Measurements from ENCODE around the gene ZFAND3. TPM values are rescaled to one million over a fixed set of nuclear protein-coding genes. Genes with fewer than 3 reads are reported as not detected.

Gene ZFAND3
- polyA plus RNA-seq, 2 of the 4 experiments (the other 2 are of a cell fraction): 12.0 to 50.0 TPM

DNA sequence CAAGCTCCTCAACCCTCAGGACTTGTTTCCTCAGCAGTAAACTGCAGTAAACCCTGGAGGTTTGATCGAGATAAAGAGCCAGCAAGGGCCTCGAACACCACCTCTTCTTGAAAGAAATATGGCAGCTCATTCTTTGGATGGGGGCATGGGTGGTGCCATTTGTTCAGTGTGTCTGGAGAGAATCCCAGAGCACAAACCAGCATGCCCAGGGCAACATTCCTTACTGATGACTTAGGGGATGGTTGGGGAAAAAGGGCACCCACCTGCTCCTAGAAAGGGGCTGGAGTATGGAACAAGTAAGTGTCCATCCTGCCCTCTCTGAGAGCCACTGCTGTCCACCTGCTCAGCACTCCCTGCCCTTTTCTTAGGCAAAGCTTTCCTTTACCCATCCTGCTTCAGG lies 31.3 kb upstream of the ZFAND3 start:
- 0 out of 3 replicates have a peak overlapping the region, but pooled peaks have one; percentile 19 for H3K4me2 ChIP-seq
- DNase-seq (ENCODE audit: low read depth in 1 of 2, low spot score in 1 of 2) (no peak), FAIRE-seq (no peak), ATAC-seq (no peak)
- H3K4me3 ChIP-seq: no peak overlapping the region
- WGBS (ENCODE audit: missing lambda C conversion rate): 83% methylated on average over 2 of the region's 2 CpGs
- TF ChIP-seq, protein P1, sequence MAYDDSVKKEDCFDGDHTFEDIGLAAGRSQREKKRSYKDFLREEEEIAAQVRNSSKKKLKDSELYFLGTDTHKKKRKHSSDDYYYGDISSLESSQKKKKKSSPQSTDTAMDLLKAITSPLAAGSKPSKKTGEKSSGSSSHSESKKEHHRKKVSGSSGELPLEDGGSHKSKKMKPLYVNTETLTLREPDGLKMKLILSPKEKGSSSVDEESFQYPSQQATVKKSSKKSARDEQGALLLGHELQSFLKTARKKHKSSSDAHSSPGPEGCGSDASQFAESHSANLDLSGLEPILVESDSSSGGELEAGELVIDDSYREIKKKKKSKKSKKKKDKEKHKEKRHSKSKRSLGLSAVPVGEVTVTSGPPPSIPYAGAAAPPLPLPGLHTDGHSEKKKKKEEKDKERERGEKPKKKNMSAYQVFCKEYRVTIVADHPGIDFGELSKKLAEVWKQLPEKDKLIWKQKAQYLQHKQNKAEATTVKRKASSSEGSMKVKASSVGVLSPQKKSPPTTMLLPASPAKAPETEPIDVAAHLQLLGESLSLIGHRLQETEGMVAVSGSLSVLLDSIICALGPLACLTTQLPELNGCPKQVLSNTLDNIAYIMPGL (CRISPR knock-in tag; IDR thresholded peaks at IDR 0.05; ENCODE audit: borderline replicate concordance): no peak
- no peak overlapping the region for H3K27ac ChIP-seq
- ChIA-PET POLR2A (no interaction called here), CTCF (no interaction called here)
- H3K9me3 ChIP-seq: no peaks in the 10 kb centered on the region
- H3K4me1 ChIP-seq: peaks cover 16% of the 10 kb centered on the region

DNA sequence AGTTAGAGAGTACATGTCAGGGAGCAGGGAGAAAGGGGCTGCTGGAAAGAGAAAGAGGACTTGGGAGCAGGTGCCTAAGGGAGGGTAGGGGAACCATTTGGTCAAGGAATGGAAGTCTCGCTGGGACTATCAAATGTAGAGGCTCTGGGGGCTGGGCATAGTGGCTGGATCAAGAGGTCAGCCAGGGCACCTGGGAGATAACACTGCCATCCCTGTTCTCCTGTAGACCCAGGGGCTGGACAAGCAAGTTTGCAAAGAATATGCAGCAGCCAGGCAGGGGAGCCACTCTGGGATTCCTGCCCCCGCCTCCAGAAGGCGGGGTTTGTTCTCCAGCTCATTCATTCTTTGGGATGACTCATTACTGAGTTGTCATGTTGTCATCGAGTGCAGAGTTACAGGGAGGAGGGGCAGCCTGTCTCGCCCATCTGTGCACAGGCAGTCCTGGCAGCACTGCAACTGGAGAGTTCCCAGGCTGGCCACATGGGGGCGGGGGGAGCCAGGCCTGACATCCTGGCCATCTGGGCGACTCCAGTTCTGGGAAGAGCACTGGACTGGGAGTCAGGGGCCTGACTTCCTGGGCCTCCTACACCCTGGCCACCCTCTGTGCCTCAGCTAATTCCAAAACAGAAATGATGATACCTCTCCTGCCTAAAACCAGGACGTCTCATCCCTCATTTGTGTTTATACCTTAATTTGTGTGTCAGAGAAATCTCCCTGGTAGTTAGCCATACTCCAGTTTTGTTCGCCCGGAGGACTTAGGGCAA lies 28.2 kb upstream of the ZFAND3 start:
- Histone ChIP-seq H3K4me2 (peak overlapping the region; percentile 52), H3K4me3 (no peak overlapping the region), H3K9me3 (no peaks in the 10 kb centered on the region), H3K27ac (peak overlapping the region; percentile 4 to 63; a peak in 2 of 6 replicates), H3K4me1 (peaks cover 16% of the 10 kb centered on the region)
- peak; percentile 47 for TF ChIP-seq MAX (IDR thresholded peaks at IDR 0.05)
- TF ChIP-seq RAD21 (conservative IDR thresholded peaks at IDR 0.05 in 1 of 2, IDR thresholded peaks at IDR 0.05 in 1 of 2): peak; percentile 79 to 85
- peak; percentile 86 for TF ChIP-seq FOSL2 (IDR thresholded peaks at IDR 0.05)
- TF ChIP-seq FOSL2 (CRISPR knock-in tag; IDR thresholded peaks at IDR 0.05): peak; percentile 97
- TF ChIP-seq JUNB (IDR thresholded peaks at IDR 0.05): peak; percentile 54
- peak; percentile 78 for TF ChIP-seq SMC3 (IDR thresholded peaks at IDR 0.05)
- TF ChIP-seq RNF2 (IDR thresholded peaks at IDR 0.05; ENCODE audit: borderline replicate concordance, low read depth): no peak
- TF ChIP-seq JUN (IDR thresholded peaks at IDR 0.05): 0 out of 5 replicates have a peak, but pooled peaks of 1 of the 2 experiments have one; percentile 37
- TF ChIP-seq NR3C1 (IDR thresholded peaks at IDR 0.05): no peak
- peak; percentile 64 for TF ChIP-seq CTCF (IDR thresholded peaks at IDR 0.05)
- 0 out of 4 replicates have a peak, but pooled peaks of 1 of the 2 experiments have one; percentile 5 for TF ChIP-seq CEBPB (IDR thresholded peaks at IDR 0.05)
- no peak for TF ChIP-seq HOXB5 (CRISPR knock-in tag; IDR thresholded peaks at IDR 0.05)
- TF ChIP-seq REST (IDR thresholded peaks at IDR 0.05): no peak
- FAIRE-seq (no peak), ATAC-seq (peak; percentile 98 to 99), DNase-seq (ENCODE audit: low read depth in 1 of 2, low spot score in 1 of 2) (peak; percentile 90 to 91)
- CTCF ChIA-PET: interaction anchor here (0.5 to 3.8 kb wide), 25 partner anchors 10 to 780 kb away, joined by 3 to 13 read pairs (median 3); partner anchors contain the start of gene ZFAND3
- POLR2A ChIA-PET: interaction anchor here (0.5 to 1.0 kb wide), 2 partner anchors 14 to 28 kb away, joined by 3 to 6 read pairs; partner anchors contain the start of gene ZFAND3
- 26% methylated on average over 8 of the region's 10 CpGs for WGBS (ENCODE audit: missing lambda C conversion rate)

All from A549 (cell line).